ENCODE results near the gene POLR2I.

The POLR2I gene

DNA sequence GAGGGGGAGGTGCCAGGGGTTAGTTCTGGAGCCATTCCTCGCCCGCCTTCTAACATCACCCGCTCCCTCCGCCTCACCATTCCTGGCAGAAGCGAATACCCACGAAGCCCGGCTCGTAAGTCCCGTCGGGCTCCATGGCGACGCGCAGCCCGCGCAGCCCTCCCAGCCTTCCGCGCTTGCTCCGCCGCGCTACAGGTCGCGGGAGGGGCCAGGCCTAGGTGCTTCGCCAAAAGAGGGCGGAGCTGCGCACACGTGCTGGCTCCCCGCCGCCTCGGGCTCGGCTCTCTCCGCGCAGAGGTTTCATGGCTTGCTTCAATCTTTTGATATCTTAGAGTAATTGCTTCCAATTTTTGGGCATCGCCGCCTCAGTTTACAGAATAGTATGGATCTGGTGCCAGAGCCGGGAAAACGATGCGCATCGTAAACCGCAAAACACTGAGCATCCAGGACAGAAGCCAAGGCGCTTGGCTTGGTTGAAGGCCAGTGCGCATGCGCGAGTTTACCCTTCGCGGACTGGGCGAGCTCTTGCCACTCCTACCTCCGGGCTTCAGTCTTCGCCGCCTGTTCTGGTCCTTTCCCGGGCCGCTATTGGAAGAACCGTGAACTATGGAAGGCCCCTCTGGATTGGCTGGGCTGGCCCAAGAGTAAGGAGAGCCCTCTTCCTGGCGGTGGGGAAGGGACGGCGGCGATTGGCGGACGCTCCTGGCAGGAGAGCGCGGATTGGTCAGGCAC, at the start of gene POLR2I:
POLR2I (minus strand) TSS at position 155 of the 732 bp plus-strand sequence; CDS start at position 136, 19 bp downstream.
- Histone ChIP-seq H3K4me3 (ENCODE audit: low read length) (peak within 1 kb of the TSS; percentile 88), H3K79me2 (ENCODE audit: low read length) (peaks cover 26% of the 10 kb centered on the region), H3K27me3 (ENCODE audit: low read depth, low read length) (no peaks in the 10 kb centered on the region), H3K27ac (ENCODE audit: low read length) (peak within 1 kb of the TSS; percentile 77), H3K9ac (ENCODE audit: low read length) (peak within 1 kb of the TSS; percentile 94), H4K20me1 (ENCODE audit: insufficient read depth, low read length) (0 out of 2 replicates have a peak, but pooled peaks cover 3% of the 10 kb centered on the region), H3K36me3 (replicated peaks; ENCODE audit: low read depth, low read length) (peaks cover 32% of the 10 kb centered on the region), H3K4me1 (ENCODE audit: low read length) (peaks cover 19% of the 10 kb centered on the region), H3K4me2 (ENCODE audit: low read length) (peak within 1 kb of the TSS; percentile 74), H3K9me3 (ENCODE audit: insufficient read depth, low read length) (no peaks in the 10 kb centered on the region), H2AFZ (ENCODE audit: low read depth, low read length) (peak within 1 kb of the TSS; percentile 83)
- TF ChIP-seq, protein P1, sequence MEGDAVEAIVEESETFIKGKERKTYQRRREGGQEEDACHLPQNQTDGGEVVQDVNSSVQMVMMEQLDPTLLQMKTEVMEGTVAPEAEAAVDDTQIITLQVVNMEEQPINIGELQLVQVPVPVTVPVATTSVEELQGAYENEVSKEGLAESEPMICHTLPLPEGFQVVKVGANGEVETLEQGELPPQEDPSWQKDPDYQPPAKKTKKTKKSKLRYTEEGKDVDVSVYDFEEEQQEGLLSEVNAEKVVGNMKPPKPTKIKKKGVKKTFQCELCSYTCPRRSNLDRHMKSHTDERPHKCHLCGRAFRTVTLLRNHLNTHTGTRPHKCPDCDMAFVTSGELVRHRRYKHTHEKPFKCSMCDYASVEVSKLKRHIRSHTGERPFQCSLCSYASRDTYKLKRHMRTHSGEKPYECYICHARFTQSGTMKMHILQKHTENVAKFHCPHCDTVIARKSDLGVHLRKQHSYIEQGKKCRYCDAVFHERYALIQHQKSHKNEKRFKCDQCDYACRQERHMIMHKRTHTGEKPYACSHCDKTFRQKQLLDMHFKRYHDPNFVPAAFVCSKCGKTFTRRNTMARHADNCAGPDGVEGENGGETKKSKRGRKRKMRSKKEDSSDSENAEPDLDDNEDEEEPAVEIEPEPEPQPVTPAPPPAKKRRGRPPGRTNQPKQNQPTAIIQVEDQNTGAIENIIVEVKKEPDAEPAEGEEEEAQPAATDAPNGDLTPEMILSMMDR (IDR thresholded peaks at IDR 0.05; ENCODE audit: low read depth, low read length) = no peak
- TF ChIP-seq EZH2phosphoT487 (IDR thresholded peaks at IDR 0.05; ENCODE audit: low read depth) = no peak

DNA sequence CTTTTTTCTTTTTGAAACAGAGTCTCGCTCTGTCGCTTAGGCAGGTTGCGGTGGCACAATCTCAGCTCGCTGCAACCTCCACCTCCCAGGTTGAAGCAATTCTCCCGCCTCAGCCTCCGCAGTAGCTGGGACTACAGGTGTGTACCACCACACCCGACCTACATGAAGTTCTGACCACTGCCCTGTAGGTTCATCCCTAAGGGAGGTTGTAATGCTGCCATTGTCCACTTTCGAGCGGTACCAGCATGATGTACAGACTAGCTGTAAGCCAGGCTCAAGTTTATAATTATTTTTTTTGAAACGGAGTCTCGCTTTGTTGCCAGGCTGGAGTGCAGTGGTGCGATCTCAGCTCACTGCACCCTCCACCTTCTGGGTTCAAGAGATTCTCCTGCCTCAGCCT, 49.1 kb upstream of the POLR2I start:
- H3K27ac ChIP-seq (ENCODE audit: low read length) = no peak overlapping the region
- H3K4me3 ChIP-seq (ENCODE audit: low read length) = no peak overlapping the region
- no peaks in the 10 kb centered on the region for H3K79me2 ChIP-seq (ENCODE audit: low read length)
- H3K27me3 ChIP-seq (ENCODE audit: low read depth, low read length) = no peaks in the 10 kb centered on the region
- H2AFZ ChIP-seq (ENCODE audit: low read depth, low read length) = no peak overlapping the region
- TF ChIP-seq EZH2phosphoT487 (IDR thresholded peaks at IDR 0.05; ENCODE audit: low read depth) = no peak
- TF ChIP-seq, protein P1 (IDR thresholded peaks at IDR 0.05; ENCODE audit: low read depth, low read length) = no peak
- H3K9ac ChIP-seq (ENCODE audit: low read length) = no peak overlapping the region
- H3K36me3 ChIP-seq (replicated peaks; ENCODE audit: low read depth, low read length) = peaks cover 5% of the 10 kb centered on the region
- H3K4me2 ChIP-seq (ENCODE audit: low read length) = no peak overlapping the region
- no peaks in the 10 kb centered on the region for H3K9me3 ChIP-seq (ENCODE audit: insufficient read depth, low read length)
- no peaks in the 10 kb centered on the region for H3K4me1 ChIP-seq (ENCODE audit: low read length)
- no peaks in the 10 kb centered on the region for H4K20me1 ChIP-seq (ENCODE audit: insufficient read depth, low read length)

DNA sequence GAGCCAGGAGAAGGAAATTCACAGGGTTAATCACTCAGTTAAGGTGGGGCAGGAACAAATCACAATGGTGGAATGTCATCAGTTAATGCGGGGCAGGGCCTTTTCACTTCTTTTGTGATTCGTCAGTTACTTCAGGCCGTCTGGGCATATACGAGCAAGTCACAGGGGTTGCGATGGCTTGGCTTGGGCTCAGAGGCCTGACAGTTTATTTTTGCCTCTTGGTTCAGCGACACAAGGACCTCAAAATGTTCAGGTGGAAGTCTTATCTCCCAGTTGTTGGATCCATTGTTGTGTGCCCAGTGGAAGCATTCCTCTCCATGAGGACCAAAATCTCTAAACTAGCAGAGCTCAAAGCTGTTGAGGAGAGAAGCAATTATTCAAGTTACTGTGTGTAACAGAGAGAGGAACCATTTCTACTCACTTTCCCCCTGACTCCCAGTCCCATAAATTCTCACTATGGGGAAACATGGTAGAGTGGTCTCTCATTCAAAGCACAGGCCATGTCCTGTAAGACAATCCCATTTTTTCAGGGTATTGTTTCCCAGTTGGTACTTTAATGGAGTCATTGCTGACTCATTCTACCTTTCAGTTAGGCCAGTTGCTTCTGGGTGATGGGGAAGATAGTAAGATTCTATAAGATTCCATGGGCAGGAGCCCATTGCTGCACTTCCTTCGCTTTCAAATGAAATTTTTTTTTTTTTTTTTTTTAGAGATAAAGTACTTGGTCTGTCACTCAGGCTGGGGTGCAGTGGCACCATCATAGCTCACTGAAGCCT, 46.3 kb upstream of the POLR2I start:
- Histone ChIP-seq H3K27ac (ENCODE audit: low read length) (no peak overlapping the region), H3K36me3 (replicated peaks; ENCODE audit: low read depth, low read length) (peaks cover 5% of the 10 kb centered on the region)
- TF ChIP-seq, protein P1 (IDR thresholded peaks at IDR 0.05; ENCODE audit: low read depth, low read length) = no peak
- no peak for TF ChIP-seq EZH2phosphoT487 (IDR thresholded peaks at IDR 0.05; ENCODE audit: low read depth)

DNA sequence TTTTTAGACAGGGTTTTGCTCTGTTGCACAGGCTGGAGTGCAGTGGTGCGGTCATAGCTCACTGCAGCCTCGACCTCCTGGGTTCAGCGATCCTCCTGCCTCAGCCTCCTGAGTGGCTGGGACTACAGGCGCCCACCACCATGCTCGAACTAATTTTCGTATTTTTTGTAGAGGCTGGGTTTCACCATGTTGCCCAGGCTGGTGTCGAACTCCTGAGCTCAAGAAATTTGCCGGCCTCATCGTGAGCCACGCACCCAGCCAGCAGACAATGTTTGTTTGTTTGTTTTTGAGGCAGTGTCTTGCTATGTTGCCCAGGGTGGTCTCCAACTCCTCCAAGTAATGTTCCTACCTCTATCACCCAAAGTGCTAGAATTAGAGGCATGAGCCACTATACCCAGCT, 38.5 kb upstream of the POLR2I start:
- H3K9me3 ChIP-seq (ENCODE audit: insufficient read depth, low read length) = no peaks in the 10 kb centered on the region
- peaks cover 30% of the 10 kb centered on the region for H3K36me3 ChIP-seq (replicated peaks; ENCODE audit: low read depth, low read length)
- no peak overlapping the region for H3K4me3 ChIP-seq (ENCODE audit: low read length)
- TF ChIP-seq, protein P1 (IDR thresholded peaks at IDR 0.05; ENCODE audit: low read depth, low read length) = no peak
- TF ChIP-seq EZH2phosphoT487 (IDR thresholded peaks at IDR 0.05; ENCODE audit: low read depth) = no peak
- no peaks in the 10 kb centered on the region for H3K27me3 ChIP-seq (ENCODE audit: low read depth, low read length)
- no peak overlapping the region for H2AFZ ChIP-seq (ENCODE audit: low read depth, low read length)
- no peaks in the 10 kb centered on the region for H3K4me1 ChIP-seq (ENCODE audit: low read length)
- no peak overlapping the region for H3K27ac ChIP-seq (ENCODE audit: low read length)
- no peaks in the 10 kb centered on the region; the same call in 1 of the 2 replicates for H4K20me1 ChIP-seq (ENCODE audit: insufficient read depth, low read length)
- no peak overlapping the region for H3K4me2 ChIP-seq (ENCODE audit: low read length)
- H3K9ac ChIP-seq (ENCODE audit: low read length) = no peak overlapping the region
- no peaks in the 10 kb centered on the region for H3K79me2 ChIP-seq (ENCODE audit: low read length)

More for the DNA sequence above, 46.3 kb upstream of the POLR2I start:
- H4K20me1 ChIP-seq (ENCODE audit: insufficient read depth, low read length) = no peaks in the 10 kb centered on the region
- H3K4me1 ChIP-seq (ENCODE audit: low read length) = no peaks in the 10 kb centered on the region
- no peaks in the 10 kb centered on the region for H3K27me3 ChIP-seq (ENCODE audit: low read depth, low read length)
- no peaks in the 10 kb centered on the region for H3K9me3 ChIP-seq (ENCODE audit: insufficient read depth, low read length)
- H3K9ac ChIP-seq (ENCODE audit: low read length) = no peak overlapping the region
- H3K4me2 ChIP-seq (ENCODE audit: low read length) = no peak overlapping the region
- no peak overlapping the region for H2AFZ ChIP-seq (ENCODE audit: low read depth, low read length)
- H3K4me3 ChIP-seq (ENCODE audit: low read length) = no peak overlapping the region
- H3K79me2 ChIP-seq (ENCODE audit: low read length) = no peaks in the 10 kb centered on the region
